GM12873 (cell line): ENCODE data around the gene ABHD11.

Experiments
- TF ChIP-seq, protein P1 (sequence below): IDR thresholded peaks from 2 replicates; pipeline ENCODE4 v1.5.1; 2012; ENCODE audit warnings: low read depth, mild to moderate bottlenecking, moderate library complexity, low read length, control low read depth; ENCODE audit not compliant: insufficient read depth; ENCODE audit errors: missing control alignments

The ABHD11 gene

DNA sequence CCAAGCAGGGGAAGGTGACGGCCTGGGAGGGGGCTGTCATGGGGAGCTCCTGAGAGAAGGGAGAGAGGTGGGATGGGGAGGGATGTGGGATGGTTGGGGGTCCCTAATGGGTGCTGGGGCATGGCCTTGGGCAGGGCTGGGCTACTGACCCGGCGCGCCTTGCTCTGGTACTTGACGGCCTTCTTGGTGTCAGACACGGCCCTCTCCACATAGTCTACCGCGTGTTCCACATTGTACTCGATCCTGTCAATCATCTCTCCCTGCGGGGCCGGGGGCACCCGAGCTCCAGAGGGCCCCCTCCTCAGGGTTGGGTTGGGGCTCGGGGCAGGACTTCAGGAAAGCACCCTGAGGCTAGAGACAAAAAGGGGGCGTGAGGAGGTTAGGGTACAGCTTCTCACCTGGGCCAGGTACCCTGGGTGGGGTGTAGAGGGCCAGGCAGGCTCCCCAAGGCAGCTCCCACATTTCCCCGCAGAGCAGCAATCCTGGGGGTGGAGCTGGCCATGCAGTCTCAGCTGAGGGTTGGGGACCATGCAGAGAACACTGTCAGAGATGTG lies 37.9 kb downstream of the ABHD11 start:
- TF ChIP-seq, protein P1, sequence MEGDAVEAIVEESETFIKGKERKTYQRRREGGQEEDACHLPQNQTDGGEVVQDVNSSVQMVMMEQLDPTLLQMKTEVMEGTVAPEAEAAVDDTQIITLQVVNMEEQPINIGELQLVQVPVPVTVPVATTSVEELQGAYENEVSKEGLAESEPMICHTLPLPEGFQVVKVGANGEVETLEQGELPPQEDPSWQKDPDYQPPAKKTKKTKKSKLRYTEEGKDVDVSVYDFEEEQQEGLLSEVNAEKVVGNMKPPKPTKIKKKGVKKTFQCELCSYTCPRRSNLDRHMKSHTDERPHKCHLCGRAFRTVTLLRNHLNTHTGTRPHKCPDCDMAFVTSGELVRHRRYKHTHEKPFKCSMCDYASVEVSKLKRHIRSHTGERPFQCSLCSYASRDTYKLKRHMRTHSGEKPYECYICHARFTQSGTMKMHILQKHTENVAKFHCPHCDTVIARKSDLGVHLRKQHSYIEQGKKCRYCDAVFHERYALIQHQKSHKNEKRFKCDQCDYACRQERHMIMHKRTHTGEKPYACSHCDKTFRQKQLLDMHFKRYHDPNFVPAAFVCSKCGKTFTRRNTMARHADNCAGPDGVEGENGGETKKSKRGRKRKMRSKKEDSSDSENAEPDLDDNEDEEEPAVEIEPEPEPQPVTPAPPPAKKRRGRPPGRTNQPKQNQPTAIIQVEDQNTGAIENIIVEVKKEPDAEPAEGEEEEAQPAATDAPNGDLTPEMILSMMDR = no peak

DNA sequence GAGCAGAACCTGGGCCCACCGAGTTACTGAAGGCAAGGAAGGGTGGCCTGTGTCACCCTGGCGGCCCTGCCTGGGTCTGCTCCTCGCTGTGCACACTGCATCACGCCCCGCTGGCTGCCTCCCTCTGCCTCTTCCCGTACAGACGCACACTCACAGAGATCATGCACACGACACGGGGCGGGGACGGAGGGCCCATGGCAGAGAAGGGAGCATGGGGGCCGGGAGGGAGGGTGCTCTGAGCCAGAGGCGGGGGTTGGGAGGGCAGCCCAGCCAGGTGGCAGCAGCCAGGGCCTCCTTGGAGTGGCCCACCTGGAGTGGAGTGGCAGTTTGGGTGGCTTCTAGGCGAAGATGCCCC lies 38.6 kb downstream of the ABHD11 start:
- TF ChIP-seq, protein P1 = no peak

DNA sequence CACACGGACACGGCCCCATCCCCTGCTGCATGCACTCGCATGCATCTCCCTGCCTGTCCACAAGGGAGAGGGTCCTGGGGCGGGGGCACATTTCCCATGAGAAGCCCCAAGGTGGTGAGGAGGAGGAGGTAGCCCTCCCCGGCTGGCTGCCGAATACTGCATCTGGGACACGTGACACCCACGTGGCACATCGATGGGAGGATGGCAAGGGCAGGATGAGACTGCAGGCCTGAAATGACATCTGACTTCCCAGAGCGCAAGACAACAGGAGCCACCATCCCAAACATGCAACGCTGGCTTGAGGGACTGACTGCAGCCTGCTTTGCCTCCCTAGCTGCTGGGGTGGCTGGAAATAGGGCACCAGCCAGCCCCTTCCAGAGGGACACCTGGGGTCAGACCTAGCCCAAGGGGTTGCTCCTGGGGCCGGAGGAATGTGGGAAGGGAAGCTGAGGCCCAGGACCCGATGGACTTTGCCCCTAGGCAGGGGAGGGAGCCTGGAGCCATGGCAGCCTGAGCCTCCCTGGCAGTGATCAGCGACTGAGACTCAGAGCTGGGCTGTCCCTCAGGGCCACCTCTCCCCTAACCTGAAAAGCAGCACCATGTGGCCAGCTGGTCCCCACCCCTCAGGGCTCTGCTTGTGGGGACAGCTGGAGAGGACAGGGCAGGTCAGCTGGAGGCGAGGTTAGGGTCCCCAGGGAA lies 39.1 kb downstream of the ABHD11 start:
- TF ChIP-seq, protein P1 = no peak

DNA sequence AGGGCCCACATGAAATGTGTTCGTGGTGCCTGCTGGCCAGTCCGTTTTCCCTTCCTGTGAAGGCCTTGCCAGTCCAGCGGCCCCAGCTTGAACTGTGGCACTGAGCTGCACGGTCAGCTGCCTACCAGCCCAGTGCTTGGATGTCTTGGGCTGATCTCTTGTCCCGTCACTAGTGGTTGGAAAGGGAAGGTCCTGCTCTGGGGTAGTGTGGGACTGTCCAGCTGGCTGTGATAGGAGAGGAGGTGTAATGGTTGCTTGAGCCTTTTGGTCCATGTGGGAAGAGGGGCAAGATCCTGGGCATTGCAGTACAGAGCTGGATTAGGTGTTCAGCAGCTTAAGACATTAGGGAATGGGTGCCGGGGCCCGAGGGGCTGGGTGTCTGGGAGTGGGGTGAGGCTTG lies 40.2 kb downstream of the ABHD11 start:
- TF ChIP-seq, protein P1 = no peak

DNA sequence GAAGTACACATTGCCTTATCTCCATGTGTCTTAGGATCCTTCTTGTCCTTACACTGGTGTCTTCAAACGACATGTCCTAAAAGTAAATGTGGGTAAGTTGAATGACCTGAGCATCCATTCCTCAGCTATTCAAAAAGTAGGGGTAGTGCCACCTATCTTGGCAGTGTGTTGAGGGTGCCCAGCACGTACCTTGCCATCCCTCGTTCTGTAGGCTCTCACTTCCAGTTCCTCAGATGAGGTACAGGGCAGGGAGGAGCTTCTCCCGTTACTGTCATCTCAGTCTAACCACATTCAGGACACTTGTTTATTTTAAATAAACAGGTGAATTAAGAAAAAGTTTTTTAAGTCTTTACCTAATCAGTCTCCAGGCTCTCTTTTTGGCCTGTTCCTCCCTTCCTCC lies 42.2 kb downstream of the ABHD11 start:
- TF ChIP-seq, protein P1 = no peak

DNA sequence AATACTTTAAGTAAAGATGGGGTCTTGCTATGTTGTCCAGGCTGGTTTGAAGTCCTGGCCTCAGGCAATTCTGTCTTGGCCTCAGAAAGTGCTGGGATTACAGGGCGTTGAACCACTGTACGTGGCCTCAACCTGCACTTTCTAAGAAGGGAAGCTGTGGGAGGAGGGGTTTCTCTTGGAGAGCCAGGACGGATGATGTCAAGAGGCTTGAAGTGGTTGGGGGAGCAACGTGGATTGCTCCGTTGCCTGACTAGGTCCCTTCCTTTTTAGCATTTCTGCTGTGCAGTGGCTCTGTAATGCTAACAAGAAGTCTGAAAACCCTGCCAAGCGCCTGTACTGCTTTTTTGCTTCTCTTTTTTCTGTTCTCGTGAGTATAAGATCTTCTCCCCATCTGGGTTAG lies 48.0 kb downstream of the ABHD11 start:
- TF ChIP-seq, protein P1 = no peak

DNA sequence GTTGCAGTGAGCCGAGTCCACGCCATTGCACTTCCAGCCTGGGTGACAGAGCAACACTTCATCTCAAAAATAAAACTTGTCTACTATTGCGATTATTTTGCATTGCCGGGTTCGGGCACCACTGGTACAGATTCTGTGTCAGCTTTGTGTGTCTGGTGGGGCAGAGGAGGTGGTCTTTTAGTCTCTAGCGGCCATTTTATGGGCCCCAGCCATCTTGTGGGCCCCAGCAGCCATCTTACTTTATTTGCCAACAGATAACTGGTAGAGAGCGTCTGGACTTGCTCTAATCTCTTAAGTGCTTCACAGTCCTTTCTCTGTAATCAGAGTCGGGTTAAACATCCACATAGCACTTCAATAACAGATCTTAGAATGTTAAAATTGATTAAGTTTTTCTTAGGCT lies 50.3 kb downstream of the ABHD11 start:
- TF ChIP-seq, protein P1 = no peak
